HG02943 (cell line): ENCODE results near the gene IGF2R.
"Not testable (repeated sequence)": the region's sequence is repeated elsewhere in the genome, so short reads cannot be mapped to it uniquely, and the experiment has no call there.

ENCODE experiments used
- ATAC-seq: cut with Tn5 transposase; IDR thresholded peaks from one replicate; pipeline ENCODE4 v1.9.1; 2021; ENCODE audit warnings: mild to moderate bottlenecking, low read depth, moderate library complexity; ENCODE audit not compliant: unreplicated experiment

IGF2R gene

DNA sequence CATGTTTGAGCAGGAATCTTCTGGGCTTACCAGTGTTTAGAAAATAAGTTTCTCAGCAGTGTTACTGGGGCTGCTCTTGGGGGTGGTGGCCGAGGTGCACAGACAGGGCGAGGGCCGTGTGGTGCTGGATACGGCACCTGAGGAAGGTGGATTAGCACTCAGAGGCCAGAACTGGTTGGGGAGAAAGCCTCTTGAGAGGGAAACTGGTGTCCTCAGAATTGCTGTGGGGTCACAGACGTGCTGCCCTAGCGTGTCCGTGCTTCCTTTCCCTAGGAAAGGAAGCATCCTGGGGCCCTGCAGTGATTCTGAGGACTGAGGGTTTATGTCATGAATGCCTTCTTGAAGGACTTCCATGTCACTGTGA lies 120.6 kb downstream of the IGF2R start:
- ATAC-seq = no peak

DNA sequence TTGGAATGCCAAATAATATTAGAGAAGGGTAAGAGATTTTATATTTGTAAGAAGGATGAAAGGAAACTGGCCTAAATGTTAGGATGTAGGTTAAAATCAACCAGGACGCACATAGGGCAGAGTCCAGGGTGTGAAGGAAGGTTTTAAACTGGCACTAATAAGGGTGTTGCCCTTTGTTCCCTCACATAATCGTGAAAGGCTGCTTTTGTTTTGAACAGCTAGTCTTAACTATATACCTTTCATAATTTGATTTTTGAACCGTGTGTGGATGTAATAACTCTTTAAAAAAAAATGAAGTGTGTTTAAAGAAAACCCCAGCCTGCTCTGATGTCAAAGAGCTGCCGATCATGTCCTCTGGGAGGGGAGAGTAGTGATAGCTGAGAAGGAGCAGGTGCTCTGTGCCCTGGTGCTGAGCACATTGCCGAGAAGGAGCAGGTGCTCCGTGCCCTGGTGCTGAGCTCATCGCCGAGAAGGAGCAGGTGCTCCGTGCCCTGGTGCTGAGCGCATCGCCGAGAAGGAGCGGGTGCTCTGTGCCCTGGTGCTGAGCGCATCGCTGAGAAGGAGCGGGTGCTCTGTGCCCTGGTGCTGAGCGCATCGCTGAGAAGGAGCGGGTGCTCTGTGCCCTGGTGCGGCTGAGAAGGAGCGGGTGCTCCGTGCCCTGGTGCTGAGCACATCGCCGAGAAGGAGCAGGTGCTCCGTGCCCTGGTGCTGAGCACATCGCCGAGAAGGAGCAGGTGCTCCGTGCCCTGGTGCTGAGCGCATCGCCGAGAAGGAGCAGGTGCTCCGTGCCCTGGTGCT lies 121.8 kb downstream of the IGF2R start:
- not testable (repeated sequence) for ATAC-seq

DNA sequence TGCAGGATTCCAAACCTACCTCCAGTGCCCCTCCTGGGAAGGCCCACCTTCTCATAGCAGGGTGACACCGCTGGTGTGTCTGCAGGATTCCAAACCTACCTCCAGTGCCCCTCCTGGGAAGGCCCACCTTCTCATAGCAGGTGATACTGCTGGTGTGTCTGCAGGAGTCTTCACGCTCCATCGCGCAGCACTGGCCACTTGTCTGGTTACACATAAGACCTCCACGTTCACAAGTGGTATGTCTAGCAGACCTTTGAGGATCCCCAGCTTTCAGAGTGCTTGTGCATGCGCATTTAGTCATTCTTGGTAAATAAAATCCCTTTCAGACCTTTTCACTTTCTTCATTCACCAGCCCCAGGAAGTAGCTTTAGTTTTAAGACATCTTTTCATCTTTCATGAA lies 123.3 kb downstream of the IGF2R start:
- ATAC-seq = not testable (repeated sequence)

DNA sequence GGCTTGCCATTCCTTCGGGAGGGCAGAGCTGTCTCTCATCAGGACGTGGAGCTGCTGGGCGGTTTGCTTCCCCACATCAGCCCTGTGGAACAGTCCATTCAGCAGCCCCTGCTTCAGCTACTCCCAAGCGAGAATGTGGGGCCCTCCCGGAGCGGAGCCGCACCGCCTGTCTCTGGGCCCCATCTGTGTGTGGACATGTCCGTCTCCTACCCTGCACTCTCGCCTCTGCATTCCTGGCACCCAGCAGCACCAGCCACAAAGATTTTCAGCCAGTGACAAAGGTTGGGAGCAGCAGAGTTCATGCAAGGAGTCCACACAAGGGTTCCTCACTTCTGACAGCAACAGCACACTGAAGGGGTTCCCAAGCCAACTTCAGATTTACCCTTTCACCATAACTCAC lies 123.7 kb downstream of the IGF2R start:
- no peak for ATAC-seq

DNA sequence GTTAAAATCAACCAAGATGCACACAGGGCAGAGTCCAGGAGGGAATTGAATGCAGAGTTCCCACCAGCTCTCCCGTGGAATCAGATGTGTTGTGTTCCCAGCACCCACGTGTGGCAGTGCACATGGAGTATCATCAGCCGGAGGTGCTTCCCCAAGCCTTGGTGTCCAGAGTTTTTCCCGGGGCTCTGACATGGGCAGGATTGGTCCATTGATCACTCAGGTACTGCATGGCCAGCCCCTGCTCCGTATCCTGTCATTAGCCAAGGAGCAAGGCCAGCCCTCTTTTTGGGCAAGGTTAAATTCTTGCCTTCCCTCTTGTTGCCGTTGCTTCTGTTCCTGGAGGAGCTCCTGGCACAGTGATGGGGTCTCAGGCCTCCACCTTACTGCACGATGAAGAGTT lies 124.2 kb downstream of the IGF2R start:
- ATAC-seq = no peak

DNA sequence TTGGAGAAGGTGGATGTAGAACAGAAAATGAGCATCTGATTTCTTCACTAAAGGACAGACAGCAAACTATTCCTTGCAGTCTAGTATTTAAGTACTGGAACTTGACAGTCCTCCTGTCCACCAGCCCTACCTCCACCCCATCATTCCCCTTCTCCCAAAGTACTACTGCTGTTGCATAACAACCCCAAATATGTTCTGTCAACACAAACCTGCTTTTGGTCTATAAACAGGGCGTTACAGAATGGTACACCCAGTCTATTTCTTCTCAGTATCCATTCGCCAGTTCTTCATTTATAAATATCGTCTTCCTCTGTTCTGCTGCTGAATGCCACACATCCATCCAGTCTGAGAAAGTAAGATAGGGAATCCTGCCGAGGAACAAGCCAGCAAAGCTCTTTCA lies 125.1 kb downstream of the IGF2R start:
- ATAC-seq = no peak

DNA sequence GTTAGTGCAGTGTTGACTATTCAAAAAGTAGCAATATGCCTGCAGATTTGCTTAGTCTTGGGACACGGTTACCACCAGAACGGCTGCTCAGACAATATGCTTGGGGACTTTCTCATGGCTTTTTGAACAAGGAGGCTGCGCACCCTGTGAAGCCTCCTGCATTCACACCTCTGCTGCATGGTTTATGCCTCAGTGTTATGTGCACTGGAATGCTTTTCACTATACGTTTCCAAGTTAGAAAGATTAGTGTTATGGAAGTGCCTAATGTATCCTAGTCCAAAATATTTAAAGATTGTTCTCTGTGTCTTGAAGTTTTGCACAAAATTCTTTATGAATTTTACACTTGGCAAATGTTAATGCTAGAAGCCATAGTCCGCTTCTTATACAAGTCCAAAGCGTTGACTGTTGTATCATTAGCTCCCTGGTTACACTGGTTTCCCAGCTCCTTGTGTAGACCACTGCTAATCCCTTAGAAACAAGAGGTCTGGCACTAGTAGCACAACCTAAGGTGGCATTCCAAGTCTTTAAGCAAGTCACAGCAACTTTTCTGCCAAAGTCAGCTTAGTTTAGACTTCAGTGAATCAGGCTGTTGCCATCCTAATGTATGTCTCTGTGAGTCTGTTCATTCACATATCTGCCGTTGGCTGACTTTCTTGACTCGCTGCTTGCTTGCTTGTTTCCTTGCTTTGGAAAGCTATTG lies 126.4 kb downstream of the IGF2R start:
- ATAC-seq = no peak

DNA sequence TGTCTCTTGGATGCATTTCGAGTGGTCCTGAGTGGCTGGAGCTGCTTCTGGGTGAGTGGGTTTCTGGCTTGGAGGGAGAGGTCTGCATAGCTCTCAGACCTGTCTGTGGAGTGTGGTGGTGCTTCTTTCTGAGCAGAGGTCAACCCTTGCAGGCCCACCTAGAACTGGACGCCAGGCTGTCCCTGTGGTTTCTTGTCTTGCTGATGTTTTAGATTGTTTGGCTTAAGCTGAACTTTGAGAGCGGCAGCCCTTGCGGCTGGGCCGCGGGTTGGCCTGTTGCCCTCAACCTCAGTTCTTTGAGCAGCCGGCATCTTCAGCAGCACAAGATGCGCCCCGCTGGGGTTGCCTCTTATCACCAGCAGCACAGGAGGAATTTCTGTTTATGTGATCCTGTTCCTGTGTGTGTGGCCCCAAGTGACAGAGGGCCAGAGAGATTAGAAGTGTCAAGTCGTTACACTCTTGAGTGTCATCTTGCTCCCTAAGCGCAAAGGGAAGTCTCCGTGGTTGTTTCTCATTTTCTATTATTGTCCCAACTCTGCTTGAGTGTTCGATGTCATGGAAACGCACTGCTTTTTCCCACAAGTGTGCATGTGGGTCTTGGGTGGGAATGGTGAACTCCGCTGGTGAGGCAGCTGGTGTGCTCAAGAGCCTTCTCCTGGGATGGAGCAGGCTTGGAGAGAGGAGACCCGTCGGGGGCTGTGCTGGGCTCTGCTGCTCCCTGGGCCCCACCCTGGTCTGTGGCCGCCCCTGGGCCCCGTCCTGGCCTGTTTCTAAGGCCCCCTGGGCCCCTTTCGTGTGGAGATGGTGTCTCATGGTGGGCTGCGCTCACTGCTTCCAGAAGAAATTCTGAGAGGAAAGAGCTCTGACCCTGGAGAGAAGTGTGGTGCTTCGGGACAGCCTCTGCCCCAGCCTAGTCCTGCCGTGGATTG lies 132.7 kb downstream of the IGF2R start:
- no peak for ATAC-seq

DNA sequence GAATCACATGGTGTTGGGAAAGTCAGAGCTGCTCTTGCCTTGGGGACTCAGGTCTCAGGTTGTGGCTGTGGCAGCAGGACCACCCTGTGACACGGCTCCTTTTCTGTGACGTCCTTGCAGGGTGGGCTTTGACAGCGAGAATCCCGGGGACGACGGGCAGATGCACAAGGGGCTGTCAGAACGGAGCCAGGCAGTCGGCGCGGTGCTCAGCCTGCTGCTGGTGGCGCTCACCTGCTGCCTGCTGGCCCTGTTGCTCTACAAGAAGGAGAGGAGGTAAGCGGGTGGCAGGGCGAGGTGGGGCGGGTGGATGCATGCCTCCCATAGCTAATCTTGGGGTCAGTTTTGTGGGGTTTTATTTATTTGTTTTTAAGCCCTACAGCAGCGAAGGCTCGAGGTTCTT lies 133.5 kb downstream of the IGF2R start:
- ATAC-seq = no peak

DNA sequence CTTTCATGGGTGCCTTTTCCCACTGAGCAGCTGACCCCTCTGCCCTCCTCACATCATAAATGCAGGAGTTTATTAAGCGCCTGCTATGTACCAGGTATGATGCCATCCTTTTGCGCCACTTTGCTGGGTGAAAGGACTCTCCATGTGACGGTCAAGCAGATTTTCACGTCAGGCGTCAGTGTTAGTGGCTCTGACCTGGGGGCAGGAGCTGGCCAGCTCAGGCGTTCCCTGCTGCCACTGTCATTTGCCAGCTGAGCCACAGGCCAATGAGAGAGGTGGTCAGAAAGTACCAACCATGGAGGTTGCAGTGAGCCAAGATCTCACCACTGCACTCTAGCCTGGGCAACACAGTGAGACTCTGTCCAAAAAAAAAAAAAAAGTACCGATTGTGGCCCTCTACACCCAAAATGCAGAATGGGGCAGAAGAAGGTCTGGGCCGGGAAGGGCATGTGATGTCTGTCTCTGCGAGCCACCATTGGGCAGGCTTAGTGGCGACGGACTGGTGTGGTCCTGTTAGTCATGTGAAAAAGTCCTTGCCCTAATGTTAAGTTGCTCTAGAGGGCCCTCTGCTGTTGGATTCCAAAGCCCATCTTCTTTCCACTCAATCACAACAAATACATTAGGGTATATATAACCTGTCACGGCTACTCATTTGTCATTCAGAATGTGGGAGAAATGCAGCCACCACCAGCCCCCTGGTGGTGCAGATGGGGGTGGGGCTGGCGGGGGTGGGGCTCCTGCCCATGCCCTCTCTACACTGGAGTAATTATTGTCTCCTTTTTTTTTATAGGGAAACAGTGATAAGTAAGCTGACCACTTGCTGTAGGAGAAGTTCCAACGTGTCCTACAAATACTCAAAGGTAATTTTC lies 134.3 kb downstream of the IGF2R start:
- ATAC-seq = no peak

DNA sequence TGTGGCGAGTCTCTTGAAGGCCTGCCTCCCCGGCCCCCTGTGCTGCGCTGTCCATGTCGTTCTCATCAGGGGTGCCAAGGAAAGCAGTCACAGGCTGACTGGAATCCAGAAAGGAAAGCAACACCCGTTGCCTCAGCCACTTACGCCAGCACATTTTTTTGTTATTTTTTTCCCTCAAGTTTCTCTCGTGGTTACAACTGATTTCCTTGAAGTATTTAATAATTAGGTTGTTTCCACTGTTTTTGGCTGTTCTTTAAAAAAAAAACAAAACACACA lies 134.9 kb downstream of the IGF2R start:
- ATAC-seq = no peak

DNA sequence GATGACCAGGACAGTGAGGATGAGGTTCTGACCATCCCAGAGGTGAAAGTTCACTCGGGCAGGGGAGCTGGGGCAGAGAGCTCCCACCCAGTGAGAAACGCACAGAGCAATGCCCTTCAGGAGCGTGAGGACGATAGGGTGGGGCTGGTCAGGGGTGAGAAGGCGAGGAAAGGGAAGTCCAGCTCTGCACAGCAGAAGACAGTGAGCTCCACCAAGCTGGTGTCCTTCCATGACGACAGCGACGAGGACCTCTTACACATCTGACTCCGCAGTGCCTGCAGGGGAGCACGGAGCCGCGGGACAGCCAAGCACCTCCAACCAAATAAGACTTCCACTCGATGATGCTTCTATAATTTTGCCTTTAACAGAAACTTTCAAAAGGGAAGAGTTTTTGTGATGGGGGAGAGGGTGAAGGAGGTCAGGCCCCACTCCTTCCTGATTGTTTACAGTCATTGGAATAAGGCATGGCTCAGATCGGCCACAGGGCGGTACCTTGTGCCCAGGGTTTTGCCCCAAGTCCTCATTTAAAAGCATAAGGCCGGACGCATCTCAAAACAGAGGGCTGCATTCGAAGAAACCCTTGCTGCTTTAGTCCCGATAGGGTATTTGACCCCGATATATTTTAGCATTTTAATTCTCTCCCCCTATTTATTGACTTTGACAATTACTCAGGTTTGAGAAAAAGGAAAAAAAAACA lies 136.1 kb downstream of the IGF2R start:
- no peak for ATAC-seq

DNA sequence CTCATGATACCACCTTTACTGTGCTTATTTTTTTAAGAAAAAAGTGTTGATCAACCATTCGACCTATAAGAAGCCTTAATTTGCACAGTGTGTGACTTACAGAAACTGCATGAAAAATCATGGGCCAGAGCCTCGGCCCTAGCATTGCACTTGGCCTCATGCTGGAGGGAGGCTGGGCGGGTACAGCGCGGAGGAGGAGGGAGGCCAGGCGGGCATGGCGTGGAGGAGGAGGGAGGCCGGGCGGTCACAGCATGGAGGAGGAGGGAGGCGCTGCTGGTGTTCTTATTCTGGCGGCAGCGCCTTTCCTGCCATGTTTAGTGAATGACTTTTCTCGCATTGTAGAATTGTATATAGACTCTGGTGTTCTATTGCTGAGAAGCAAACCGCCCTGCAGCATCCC lies 137.1 kb downstream of the IGF2R start:
- no peak for ATAC-seq

DNA sequence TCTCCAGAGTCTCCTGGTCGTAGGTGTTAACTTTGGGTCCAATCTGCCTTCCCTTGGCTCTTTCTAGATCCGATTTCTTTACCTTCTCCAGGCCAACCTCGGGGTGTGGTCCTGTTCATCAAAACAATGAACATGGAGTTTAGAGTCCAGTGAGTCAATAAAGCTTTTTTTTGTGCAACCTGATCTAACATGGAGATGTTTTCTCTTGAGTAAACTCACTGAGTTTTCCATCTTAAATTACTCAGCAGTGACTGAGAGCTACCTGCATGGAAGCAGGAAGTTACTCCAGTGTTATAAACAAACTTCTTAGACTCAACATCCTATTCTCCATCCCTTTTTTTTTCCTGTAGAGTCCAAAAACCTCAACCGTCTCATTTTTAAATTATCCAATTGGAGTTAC lies 137.8 kb downstream of the IGF2R start:
- ATAC-seq = no peak

DNA sequence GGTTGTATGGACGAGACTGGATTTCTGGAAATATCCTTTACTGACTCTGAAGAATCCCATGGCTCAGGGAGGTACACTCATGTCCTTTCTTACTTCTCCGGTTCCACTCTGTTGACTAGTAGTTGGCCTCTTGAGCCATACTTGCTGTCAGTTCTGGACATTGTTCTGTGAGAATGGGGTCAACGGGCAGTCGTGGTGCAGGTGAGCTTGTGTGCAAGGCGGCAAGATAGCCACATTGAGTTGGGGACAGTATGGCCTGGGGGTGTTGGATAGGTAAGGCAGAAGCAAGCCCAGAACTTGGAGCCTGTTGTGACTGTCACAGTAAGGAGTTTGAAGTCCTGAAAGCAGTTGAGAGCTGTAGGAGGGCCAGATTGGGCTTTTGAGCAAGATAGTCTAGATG lies 139.2 kb downstream of the IGF2R start:
- no peak for ATAC-seq

DNA sequence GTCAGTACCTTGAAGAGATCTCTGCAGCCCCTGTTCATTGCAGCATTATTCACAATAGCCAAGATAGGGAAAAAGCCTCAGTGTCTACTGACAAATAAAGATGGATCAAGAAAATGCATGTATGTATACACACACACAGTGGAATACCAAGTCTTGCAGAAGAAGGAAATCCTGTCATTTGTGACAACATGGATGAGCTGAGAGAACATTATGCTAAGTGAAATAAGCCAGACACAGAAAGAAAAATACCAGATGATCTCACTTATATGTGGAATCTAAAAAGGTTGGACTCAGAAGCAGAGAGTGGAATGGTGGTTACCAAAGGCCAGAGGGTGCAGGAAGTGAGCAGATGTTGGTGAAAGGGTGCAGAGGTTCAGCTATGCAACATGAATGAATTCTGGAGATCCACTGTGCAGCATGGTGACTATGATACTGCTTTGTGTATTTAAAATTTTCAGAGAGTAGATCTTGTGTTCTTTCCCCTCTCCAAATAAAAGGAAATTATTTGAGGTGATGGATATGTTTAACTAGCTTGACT lies 141.8 kb downstream of the IGF2R start:
- no peak for ATAC-seq

DNA sequence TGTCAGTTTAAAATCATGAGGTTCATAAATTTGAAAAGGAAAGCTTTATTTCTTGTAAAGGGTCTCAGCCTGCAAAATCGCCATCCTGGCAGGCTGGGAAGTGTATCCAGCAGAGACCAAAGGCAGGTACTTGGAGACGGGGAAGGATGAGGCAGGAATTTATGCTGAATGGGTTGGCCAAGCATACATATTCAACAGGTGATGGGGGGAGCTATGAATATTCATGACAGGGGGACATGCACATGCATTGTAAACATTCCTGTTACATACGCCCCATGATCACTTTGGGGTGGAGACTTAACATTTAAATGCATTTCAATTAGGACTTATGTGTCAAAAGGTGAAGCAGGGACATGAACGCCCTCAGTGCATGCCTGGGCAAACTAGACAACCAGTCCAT lies 142.9 kb downstream of the IGF2R start:
- no peak for ATAC-seq

DNA sequence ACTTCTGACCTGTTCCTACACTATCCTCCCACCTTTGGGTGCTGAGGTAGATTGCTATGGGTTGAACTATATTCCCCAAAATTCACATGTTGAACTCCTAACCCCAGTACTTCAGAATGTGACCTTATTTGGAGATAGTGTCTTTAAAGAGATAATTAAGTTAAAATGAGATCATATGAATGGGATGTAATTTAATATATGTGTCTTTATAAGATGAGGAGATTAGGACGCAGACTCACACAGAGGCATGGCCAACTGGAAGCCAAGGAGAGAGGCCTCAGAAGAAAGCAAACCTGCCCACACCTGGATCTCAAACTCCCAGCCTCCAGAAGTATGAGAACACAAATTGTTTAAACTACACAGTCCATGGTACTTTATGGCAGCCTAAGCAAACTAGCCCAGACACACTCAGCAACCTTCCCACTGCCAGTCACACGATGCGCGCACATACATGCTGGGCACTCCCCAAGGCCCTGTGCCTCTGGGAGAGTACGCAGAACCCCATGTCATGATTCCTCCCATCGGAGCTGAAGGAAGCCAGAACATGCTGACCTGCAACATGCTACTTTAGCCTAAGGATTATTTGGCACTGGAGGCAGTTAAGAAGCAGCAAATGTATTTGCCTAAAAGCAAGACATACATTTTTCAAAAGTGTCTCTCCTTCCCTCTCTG lies 143.9 kb downstream of the IGF2R start:
- ATAC-seq = no peak

DNA sequence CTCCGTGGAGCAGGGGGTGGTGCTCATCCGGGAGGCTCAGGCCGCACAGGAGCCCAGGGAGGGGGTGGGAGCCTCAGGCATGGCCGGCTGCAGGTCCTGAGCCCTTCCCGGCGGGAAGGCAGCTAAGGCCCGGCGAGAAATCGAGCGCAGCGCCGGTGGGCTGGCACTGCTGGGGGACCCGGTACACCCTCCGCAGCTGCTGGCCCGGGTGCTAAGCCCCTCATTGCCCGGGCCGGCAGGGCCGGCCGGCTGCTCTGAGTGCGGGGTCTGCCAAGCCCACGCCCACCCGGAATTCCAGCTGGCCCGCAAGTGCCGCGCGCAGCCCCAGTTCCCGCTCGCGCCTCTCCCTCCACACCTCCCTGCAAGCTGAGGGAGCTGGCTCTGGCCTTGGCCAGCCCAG lies 145.7 kb downstream of the IGF2R start:
- not testable (repeated sequence) for ATAC-seq
